GM19468 (cell line): ENCODE data around the gene LCMT1.
"Not testable (repeated sequence)": the region's sequence is repeated elsewhere in the genome, so short reads cannot be mapped to it uniquely, and the experiment has no call there.

Experiments
- ATAC-seq: cut with Tn5 transposase; IDR thresholded peaks from one replicate; pipeline ENCODE4 v1.9.1; 2021; ENCODE audit warnings: mild to moderate bottlenecking, moderate library complexity, moderate number of reproducible peaks; ENCODE audit not compliant: unreplicated experiment; ENCODE audit errors: extremely low read depth

Gene LCMT1

GRCh38 chr16:25135254-25135878 is 23.8 kb downstream of the LCMT1 start:
- no peak for ATAC-seq

DNA sequence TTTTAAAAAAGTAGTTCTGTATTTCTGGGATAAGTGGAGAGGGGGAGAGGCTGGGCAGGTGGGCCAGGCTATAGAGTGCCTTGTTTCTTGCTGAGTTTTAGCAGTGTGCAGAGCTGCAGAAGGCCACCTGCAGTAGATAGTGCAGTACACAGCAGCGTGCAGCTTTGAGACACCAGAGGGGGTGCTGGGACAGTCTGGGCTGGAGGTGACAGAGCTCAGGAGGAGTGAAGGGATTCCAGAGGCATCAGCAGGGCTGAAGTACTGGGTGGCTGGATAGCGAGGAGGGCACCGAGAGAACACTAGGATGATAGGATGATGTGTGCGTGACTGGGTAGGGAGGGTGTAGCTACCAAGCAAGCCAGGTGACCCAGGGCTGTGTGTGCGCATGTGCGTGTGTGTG is 26.6 kb downstream of the LCMT1 start:
- ATAC-seq: no peak

DNA sequence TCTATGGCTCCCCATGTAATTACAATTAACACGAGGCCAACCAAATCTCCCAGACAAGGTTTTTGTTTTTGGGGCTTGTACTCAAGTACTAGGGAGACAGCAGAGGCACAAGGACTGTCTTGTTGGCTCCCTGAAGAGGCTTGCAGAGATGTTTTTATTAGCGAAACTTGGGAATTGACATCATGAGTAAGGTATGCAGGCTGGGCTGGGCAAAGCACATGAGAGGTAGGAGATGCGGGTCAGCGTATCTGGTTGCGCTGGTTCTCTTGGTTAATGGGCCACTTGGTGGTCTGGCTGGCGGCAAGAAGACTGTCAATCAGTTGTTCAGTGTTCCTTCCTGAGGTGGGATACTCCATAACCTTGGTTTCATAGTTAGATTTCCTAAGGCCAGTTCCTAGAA is 28.9 kb downstream of the LCMT1 start:
- ATAC-seq: no peak

DNA sequence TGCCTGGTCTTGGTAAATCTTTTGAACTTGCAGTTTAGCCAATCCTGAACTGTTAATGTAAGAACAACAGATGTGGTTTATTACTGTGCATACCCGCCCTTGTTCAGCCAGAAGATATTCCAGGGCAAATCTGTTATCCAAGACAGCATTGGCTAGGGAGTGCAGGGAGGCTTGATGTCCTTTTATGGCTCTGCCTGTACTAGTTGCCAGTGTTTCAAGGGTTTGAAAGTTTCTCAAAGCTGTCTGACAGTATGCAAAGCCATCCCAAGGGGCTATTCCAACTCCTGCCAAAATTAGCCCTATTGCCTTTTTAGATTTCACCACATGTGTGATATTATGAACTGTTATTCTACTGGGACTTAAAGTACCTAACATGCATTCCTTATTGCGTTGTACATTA is 30.1 kb downstream of the LCMT1 start:
- no peak for ATAC-seq

- no peak for ATAC-seq
Measured at GRCh38 chr16:25143928-25144327, 32.4 kb downstream of the LCMT1 start.

DNA sequence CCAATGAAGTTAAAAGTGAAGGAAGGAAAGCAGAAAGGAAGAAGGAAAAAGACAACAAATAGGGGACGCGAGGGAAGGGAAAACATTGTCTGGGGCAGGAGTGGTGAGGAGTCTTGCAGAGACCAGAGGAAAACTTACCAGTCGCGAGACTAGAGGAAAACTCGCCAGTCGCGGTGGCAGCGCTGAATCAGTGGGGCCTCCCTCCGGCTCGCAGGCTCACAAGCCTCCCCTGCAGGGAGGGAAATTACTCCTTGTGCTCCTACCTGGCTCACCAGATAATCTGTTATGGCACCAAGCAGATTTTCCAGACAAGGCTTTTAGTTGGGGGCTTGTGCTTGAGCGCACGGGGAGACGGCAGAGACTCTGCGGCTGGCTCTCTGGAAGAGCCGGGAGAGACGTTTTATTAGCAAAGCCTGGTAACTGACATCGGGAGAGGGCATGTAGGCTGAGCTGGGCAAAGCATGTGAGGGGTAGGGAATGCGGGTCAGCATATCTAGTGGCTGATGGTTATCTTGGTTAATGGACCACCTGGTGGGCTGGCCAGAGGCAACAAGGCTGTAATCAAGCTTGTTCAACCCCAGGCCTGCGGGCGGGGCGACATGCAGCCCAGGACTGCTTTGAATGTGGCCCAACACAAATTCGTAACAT is 37.1 kb downstream of the LCMT1 start:
- no peak for ATAC-seq

GRCh38 chr16:25151996-25152395 is 40.5 kb downstream of the LCMT1 start:
- no peak for ATAC-seq

GRCh38 chr16:25155553-25156460 is 44.3 kb downstream of the LCMT1 start:
- no peak for ATAC-seq

GRCh38 chr16:25157271-25157875 is 45.8 kb downstream of the LCMT1 start:
- ATAC-seq: no peak

GRCh38 chr16:25158401-25158800 is 46.9 kb downstream of the LCMT1 start:
- no peak for ATAC-seq

DNA sequence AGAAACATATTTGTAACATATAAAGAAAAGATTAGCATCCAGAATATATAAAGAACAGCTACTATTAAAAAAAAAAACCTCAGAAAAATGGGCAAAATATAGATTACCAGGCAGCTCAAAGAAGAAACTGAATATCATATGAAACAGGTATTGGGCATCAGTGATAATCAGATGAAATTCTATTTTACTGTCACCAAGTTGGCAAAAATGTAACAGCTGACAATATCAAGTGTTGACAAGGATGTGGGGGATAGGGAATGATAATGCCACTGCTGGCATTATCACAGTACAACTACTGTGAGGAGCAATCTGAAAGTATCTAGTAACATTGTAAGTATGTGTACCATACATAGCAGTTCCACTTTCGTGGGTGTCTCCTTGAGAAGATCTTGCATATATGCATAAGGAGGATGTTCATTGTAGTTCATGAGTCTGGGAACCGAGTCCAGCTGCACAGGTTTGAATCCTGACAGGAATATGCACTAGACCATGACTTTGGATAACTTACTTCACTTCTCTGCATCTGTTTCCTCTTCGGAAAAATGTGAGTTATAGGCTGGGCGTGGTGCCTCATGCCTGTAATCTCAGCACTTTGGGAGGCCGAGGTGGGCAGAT is 50.3 kb downstream of the LCMT1 start:
- no peak for ATAC-seq

- ATAC-seq: no peak
Measured at GRCh38 chr16:25163683-25164082, 52.1 kb downstream of the LCMT1 start.

DNA sequence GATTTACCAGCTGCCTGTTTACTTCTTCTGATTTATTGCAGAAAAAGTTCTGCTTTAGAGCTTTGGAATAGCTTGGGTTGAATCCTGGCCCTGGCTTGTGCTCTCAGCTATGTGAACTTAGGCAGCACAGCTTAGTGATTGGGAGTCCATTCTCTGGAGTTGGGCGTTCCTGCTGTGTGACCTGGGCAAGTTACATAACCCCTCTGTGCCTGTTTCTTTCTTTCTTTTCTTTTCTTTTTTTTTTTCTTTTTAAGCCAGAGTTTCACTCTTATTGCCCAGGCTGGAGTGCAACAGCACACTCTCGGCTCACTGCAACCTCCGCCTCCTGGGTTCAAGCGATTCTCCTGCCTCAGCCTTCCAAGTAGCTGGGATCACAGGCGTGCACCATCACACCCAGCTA is 53.7 kb downstream of the LCMT1 start:
- ATAC-seq: no peak

- not testable (repeated sequence) for ATAC-seq
Measured at GRCh38 chr16:25167920-25168319, 56.4 kb downstream of the LCMT1 start.

DNA sequence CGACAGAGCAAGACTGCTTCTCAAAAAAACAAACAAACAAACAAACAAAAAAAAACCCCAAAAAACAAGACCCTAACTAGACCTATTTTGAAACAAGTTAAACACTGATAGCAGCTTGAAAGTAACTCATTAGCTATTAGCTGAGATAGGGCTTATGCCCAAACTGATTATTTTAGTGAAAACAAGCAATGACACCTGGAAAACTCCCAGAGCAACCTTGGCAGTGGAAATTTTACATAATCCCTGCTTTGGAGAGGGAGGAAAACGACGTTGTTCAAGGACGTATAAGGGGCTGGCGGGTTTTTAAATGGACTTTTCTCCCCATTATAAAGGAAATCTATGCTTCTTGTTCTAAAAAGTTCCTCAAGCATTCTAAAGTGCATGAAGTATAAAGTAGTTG is 59.8 kb downstream of the LCMT1 start:
- ATAC-seq: no peak

DNA sequence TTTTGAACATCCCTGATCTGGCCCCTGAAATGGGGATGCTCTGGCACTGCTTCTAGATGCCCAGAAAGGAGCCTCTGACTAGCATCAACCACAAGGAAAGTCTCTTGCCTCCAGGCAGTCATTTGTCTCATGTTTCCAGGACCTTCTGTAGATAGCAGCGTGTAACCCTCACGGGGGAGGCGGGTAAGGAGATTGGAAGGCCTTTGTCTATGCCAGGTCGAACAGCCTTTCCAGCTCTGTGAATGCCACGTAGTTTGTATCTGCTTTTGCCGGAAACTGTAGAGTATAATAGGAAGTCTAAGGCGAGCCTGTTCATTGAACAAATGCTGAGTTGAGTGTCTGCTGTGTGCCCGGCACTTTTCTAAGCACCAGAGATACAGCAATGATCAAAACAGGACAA is 61.3 kb downstream of the LCMT1 start:
- no peak for ATAC-seq

DNA sequence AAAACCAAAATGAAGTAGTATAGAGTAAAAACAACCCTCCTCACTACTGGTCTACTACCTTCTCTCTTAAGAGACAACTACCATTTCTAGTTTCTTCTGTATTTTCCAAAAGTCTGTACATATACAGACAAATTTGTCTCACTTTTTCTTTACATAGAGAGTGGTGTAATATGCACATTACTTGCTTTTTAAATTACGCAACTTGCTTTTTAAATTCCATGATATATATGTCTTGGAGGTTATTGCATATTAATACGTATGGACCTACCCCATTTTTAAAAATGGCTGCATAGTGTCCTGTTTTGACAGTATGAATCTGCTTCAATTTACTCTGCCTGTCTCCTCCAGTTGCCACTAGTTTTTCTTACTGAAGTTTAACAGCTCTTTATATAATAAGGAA is 62.7 kb downstream of the LCMT1 start:
- ATAC-seq: no peak

- no peak for ATAC-seq
Measured at GRCh38 chr16:25176136-25176535, 64.6 kb downstream of the LCMT1 start.

DNA sequence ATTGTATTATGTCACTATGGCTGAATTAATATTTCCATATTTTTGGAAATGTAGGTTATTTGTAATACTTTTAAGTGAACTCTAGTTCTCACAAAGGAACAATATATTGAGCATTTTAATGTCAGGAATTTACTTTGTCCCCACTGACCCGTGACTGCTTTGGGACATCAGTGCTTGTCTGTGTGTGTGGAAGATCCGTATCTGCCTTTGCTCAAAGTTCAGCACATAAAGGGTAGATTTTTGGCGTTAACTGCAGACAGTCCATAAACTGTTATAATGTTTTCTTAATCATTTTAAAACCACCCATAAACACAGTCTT is 65.9 kb downstream of the LCMT1 start:
- no peak for ATAC-seq

DNA sequence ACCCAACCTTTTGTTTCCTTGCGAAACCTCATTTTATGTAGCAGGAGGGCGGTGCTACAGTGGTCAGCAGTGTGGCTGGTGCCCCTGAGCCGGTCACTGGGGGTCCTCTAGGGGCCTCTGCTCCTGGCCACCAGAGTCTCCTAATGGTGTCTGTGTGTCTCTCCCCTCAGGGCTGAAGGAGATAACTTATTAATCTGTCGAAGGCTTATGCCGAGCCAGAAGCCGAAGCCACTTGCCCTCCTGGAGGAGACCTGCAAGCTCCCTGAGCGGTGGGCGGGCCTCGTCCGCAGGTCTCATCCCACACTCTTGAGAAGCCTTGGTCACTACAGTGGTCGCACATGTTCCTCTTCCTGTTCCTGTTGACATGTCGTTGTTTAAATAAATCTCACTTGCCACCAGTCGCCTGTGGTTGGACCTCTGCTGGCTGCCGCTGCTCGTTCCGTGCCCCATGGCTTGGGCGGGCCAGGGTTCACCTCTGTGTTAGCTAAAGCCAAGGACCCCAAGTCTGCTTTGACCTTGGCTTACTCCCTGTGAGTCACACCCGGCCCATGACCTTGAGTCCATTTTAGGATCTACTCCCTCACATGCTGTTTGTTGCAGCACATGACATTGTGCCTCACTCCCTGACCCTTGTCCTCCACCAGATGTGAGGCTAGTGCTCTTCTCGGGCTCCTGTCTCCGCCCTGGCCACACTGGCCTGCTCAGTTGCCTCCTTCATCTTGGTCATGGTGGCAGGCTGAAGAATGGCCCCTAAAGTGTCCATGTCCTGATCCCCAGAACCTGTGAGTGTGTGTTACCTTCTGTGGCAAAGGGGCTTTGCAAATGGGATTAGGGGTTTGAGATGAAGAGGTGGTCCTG is 66.5 kb downstream of the LCMT1 start:
- ATAC-seq: no peak
